Measurements from ENCODE around the gene MAPKBP1.

Gene MAPKBP1

DNA sequence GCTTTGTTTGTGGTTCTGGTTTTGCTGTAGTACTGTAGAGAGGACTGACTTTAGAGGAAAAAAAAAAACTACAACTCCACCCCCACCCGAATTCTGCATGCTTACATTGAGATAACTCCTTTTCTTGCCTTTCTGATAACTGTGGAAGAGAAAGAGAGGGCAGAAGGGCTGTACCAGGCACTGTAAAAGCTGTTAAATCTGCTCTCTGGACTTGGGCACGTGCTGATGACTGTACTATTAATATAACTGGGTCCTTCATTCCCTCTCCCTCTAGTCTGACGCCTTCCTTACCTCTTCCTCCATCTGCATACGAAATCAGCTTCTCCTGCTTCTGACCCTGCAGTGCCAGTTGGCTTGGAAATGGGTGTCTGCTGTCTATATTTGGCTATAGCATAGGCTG lies 15.0 kb downstream of the MAPKBP1 start:
- no peak for DNase-seq

DNA sequence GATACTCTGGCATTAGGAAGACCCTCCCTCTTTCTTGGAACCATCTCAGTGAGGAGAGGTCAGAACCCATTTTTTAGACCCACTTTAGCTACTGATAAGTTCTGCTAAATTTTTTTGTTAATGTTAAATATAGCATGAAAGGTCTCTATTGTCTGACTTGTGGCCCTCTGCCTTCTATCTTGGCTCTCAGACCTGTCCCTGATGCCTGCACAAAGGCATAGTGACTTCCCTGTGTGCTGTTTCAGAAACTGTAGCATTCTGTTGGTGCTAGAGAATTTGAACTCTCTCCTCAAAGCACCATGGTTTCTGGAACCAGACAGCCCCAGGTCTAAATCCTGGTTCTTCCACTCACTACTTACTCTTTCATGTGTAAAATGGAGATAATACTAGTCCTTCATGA lies 15.4 kb downstream of the MAPKBP1 start:
- DNase-seq = no peak

DNA sequence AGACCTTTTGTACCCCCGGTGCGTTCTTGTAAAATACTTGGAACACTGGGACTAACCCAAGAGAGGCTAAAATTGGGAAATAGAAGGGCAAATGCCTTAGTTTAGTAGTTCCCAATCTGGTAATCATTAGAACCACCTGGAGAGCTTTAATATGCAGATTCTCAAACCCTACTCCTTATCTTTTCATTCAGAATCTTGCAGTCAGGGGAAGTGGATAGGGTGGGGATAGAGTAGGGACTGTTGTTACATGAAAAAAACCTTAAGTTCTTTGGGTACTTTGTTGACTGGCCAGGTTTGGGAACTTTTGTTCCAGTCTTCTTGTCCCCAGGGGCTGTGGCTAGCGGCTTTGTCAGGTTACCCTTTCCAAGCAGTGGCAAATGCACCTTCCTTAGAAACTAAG lies 15.9 kb downstream of the MAPKBP1 start:
- DNase-seq = no peak

DNA sequence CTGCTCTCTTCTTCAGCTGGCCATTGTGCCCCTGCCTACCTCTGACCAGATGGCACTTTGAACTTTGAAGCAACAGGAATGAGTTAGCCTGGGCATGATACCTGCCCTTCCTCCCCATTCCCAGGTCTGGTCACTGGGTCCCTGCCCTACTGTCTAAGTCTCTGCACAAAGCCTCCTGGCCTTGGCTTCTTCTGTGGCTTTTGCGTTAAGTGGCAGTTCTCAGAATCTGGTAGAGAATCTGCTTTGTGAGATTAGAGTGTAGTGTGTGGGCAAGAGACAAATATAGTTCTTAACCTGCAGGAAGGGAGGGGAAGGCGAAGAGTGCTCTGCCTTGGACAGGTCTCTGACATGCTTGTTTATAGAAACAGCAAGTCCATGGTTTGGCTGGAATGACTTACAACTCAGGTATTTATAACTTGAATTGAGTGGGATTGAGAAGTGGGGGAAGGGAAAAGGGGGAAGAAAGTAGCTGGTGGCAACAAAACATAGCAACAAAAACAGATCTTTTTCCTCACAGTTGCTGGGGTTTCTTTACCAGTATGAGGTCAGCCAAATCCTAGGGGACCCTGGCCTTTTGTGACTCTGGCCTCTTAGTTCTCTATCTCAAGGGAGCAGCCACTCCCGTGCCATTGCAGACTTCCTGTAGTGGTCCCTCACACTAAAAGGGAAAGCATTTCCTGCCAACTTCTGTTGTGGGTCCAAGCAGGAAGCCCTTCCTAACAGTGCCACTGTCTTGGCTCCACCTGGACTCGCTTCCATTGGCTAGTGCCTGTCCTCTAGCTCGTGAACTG lies 16.7 kb downstream of the MAPKBP1 start:
- DNase-seq = no peak

- DNase-seq = no peak
Observed at GRCh38 chr15:41791547-41791937, 17.3 kb downstream of the MAPKBP1 start.

DNA sequence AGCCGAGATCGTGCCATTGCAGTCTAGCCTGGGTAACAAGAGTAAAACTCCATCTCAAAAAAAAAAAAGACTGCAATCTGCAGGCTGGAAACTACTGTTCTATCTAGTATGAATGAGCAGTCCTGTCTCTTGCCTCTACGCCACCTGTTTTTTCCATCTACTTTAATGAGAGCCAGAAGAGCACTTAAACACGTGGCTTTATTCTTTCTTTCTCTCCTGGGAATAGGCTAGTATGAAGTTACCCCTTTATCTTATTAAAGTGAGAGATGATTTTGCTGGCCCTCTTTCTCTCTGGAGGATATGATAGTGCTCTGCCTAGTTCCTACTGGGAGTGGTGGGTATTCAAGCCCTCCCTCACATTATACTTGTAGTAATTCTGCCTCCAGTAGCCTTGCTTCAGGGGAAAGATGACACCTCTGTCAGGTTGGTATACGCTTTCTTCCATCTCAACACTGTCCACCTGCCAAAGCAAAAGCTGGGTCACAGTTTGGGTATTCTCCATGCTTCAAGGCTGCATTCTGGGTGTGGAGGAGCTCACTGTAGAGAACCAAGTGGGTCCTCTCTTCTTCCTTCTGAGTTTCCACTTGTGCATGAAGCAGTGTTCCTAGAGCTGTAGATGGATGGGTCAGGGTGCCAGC lies 17.8 kb downstream of the MAPKBP1 start:
- no peak for DNase-seq

GRCh38 chr15:41794081-41794480 lies 19.8 kb downstream of the MAPKBP1 start:
- no peak for DNase-seq

DNA sequence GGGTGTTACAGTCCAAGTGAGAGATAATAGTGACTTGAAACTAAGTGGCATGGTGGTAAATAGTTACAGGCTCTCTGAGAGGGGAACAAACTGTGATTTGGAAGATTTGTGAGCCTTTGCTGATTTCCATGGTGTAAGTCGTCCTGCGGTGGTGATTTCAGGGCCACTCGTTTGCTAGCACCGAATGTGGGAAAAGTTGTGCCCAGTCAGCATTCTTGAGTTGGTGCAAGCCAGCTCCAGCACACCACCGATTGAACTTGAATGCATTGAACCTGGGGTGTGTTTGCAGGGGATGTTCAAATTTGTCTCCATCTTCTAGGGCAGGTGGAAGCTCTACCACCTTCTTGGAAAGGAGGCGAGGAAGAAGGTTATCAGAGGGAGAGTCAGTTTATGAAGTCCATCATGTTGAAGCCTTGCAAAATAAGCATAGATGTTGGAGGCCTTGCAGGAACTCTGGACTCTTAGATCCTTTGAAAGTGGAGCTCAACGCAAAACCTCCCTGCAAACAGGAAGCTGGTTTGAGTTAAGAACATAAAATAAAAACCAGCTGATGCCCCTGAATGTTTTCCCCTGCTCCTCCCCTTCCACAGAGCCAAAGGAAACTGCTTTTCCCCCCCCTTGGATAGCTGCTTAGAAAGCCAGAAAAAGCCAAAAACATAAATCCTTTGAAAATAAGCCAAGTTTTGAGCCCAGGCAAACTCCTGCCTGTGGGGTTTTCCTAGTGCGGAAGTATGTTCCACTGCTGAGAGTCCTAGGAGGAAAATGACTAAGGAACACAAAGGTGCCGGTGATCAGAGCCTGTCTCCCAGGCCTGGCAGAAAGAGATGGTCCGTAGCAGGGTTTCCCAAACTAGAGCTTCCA lies 21.9 kb downstream of the MAPKBP1 start:
- no peak for DNase-seq

DNA sequence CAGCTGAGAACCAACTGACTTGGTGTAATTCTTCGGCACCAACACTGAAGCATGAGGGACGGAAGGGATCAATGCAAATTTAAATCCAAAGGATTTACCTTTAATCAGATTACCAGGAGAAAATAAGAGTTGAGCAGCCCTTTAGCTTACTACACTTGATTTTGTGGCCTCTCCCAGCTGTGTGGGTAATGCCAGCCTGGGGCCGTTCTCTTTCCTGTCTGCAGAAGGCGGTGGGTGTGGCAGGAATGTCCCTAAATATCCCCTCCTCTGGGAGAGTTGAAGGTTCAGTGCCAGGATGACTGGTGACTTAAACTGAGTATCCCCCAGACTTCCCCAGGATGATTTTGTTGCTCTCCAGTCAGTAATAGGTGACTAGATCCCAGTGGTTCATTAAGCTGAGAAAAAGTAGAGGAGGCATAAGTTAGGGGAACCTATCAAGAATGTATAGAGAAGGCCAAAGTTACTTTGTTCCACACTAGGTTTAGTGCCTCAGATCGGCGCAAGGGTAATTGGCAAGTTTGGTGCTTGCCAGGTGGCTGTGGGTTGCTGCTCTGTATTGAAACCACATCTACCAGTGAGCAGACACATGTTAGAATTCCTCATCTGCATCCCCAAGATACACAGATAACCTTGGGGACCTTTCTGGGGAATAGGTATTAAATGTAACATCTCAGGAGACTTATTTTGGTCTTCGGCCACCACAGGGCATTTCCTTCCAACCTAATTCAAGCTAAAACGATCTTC lies 23.1 kb downstream of the MAPKBP1 start:
- no peak for DNase-seq

- DNase-seq = no peak
Observed at GRCh38 chr15:41798607-41799487, 24.6 kb downstream of the MAPKBP1 start.

DNA sequence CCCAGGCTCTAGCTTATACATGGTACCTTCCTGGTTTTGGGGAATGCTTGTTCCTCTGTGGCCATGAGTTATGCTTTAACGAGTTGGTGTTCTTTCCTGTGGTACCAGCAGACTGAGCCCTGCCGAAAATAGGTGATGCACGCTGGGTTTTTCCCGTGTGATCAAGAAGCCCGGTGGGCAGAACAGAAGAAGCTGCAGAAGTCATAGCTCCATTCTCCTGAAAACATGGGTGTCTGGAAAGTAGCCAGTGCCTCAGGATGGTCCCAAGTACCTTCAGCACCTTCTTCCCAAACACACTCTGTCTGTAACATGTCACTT lies 25.2 kb downstream of the MAPKBP1 start:
- DNase-seq = no peak

GRCh38 chr15:41801185-41801584 lies 26.9 kb downstream of the MAPKBP1 start:
- no peak for DNase-seq

- DNase-seq = no peak
Observed at GRCh38 chr15:41801850-41802455, 27.7 kb downstream of the MAPKBP1 start.

- no peak for DNase-seq
Observed at GRCh38 chr15:41804361-41804760, 30.1 kb downstream of the MAPKBP1 start.

GRCh38 chr15:41804916-41805666 lies 30.8 kb downstream of the MAPKBP1 start:
- no peak for DNase-seq

GRCh38 chr15:41805711-41806110 lies 31.4 kb downstream of the MAPKBP1 start:
- no peak for DNase-seq

DNA sequence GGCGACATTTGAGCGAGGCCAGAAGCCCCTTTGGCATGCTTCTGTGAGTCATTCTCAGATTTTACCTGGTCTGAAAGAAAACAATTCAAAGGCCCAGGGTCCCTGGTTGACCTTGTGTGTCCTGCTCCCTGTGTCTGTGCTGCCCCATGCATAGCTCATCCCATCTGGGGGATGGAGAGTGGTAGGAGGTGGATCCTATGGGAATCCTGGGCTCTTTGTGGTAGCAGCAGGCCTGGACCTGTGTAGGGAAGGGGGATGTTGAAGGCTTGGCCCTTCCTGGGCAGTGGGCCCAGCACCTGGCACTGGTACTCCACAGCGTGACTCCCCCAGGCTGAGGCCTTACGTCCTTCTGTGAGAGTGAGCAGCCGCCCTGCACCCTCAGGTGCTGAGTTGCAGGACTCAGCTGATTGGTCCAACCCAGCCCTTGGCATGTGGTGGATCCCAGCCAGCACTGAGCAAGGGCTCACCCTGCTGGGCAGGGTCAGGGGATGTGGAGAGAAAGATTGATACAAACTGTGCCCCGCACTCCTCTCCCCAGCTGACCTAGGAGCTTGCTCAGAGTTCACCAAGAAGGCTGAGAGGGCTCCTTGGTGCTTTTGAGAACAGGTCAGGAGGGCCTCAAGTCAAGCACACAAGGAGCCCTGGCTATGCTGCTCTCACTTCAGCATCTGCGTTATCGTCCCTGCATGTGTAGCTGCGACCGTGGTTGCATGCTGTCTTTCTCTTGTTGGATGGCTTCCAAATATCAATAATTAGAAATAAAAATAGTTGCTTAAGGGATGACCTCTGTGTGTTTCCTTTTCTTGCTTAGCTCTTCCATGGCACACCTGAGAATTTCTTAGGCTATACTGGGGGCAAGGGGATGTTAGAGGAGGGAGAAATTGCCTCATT lies 32.3 kb downstream of the MAPKBP1 start:
- no peak for DNase-seq

- no peak for DNase-seq
Observed at GRCh38 chr15:41809121-41809520, 34.8 kb downstream of the MAPKBP1 start.

DNA sequence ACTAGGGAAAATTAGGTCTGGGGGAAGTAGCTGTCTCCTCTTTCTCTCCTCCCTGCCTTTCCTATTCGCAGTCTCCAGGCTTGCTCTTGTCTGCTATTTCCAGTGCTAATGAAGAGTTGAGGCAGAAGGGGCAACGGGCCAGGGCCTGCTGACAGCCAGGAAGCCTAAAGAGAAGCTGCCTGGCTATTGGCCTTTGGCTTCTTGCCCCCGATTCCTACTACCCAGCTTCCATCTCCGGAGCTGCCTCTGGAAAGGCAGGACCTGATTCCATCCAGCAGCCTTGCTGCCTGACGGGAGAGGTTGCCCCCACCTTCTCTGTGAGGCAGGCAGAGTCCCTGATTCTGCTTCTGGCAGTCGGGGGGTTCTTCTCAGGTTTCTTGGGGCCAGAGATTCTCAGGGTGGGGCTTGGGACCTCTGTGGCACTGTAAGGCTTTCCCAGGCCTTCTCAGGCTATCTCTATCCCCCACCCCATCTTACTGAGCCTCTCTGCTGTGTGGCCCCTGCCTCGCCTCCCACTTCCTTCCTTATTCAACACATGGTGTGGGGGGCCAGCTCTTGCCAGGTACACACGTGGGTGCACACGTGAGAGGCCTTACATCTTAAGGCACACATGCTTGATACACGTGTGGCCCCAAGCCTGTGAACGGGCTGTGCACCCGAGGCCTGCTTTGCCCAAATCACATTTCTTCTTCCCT lies 35.4 kb downstream of the MAPKBP1 start:
- DNase-seq = no peak

Measured in effector CD8-positive, alpha-beta T cell (primary cell).